ENCODE data around the gene GPR108.
"Not testable (repeated sequence)": the region's sequence is repeated elsewhere in the genome, so short reads cannot be mapped to it uniquely, and the experiment has no call there.

Gene GPR108

DNA sequence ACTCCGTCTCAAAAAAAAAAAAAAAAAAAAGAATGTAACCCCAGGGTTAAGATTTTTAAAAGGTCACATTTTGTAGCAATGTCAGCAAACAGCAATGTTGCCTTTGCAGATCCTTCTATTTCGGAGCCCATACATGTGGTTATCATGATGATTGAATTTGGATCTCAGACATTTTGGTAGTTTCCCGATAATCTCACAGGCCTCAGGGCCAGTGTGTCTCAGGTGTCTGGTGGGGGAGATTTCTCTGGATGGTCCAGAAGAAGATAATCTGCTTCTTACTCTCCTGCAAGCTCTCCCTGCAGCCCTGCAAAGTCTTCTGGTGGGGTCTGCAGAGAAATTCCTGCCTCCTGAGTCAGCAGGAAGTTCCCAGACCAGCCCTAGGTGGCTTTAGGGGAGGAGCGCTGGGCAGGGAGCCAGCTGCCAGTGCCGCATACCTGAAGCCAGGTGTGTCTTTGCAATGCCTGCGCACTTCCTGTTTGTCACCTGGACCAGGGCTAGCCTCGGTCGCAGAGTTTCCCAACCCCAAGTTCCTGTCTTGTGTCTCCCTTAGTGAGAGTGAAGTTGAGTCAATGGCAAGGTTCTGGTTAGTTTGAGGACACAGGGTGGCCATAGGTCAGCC lies 28.5 kb upstream of the GPR108 start:
- intact Hi-C loops (cut with DNase I), result no loop called here
- DNase-seq, result no peak

DNA sequence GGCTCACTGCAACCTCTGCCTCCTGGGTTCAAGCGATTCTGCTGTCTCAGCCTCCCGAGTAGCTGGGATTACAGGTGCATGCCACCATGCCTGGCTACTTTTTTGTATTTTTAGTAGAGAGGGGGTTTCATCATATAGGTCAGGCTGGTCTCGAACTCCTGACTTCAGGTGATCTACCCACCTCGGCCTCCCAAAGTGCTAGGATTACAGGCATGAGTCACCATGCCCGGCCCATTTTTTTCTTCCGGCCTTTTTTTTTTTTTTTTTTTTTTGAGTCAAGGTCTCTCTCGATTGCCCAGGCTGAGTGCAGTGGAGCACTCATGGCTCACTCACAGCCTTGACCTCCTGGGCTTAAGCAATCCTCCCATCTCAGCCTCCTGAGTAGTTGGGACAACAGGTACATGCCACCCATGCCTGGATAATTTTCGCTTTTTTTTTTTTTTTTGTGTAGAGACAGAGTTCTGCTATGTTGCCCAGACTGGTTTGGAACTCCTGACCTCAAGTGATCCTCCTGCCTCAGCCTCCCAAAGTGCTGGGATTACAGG lies 24.9 kb upstream of the GPR108 start:
- intact Hi-C loops (cut with DNase I); DNase-seq: not testable (repeated sequence)

DNA sequence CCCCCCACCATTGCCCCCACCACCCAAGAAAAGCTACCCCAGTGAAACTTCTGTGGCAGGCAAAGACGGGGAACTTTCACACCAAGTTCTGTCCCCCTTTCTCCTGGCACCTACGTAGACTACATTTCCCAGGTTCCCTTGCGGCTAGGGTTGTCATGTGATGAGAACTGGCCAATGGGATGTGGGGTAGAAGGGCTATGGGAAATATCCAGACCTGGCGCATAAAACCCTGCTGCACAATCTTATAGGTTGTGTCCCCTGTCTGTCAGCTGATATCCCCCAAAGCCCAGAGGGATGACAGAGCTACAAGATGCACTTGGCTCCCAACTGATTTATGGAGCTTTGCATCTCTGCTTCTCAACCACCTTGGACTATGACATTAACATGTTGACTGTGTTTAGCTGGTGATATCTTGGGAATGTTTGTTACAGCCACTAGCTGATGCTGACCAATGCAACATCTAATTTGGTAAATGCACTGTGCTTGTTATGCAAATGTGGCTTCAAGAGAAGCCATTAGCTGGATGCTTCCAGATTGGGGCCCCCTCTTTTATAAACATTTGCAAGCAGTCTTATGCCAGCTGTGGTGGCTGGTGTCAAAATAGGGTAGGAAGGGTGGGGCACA lies 23.8 kb upstream of the GPR108 start:
- DNase-seq, result no peak
- intact Hi-C loops (cut with DNase I), result no loop called here

GRCh38 chr19:6760606-6761005 lies 23.2 kb upstream of the GPR108 start:
- DNase-seq, result no peak
- intact Hi-C loops (cut with DNase I), result no loop called here

GRCh38 chr19:6754653-6755463 lies 17.5 kb upstream of the GPR108 start:
- DNase-seq, result no peak
- intact Hi-C loops (cut with DNase I), result loop anchor here (10.0 kb wide), 1 partner anchor 120 kb away; no protein-coding TSS in a partner anchor

DNA sequence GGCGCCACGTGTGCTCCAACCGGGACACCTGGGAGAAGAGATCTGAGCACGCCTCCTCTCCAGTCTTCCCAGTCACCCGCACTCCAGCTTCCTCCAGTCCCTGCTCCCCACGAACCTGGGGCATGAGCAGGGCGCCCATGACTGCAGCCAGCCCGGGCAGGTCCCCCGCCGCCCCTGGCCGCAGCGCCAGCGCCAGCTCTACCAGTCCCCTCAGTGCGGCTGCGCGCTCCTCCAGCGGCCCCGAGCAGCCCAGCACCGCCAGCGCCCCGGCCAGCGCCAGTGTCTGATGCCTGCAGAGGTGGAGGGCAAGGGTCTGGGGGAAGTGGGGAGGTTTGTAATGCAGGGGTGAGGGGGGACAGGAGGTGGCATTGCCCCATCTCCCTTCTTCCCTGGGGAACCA lies 16.8 kb upstream of the GPR108 start:
- intact Hi-C loops (cut with DNase I), result loop anchor here (10.0 kb wide), 1 partner anchor 119 kb away; no protein-coding TSS in a partner anchor
- DNase-seq, result no peak

DNA sequence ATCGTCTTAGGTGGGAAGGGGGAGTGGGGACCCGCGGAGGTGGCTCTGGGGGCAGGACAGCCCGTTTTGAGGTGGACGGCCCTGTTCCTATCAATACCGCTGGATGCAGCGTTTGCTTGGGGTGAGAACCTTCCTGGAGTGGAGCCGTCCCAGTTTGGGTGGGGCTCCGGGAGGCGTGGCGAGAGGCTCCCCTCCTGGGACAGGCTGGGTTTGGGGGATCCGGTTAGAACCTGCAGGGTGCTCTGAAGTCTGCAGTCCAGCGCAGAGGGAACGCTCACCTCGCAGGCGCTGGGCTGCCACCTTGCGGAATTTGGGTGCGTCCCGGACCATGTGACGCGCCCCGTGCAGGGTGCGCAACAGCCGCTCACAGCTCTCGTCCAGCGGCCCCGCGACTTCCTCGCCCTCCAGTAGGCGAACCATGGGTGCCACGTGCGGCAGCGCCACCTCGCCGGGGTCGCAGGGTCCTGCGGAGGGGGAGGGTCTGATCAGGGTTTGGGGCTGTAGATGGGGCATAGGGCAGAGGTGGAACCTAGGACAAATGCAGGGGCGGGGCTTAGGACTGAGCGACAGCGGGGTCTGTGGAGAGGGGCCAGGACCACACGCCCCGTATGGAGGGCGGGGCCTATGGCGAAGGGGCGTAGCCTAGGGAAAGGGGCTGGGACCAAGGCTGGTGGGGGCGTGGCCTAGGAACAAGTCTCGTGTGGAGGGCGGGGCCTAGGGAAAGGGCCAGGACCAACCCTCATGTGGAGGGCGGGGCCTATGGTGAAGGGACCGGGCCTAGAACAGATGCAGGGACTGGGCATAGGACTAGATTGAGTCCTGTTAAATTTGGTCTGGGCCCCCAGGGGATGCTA lies 16.0 kb upstream of the GPR108 start:
- DNase-seq, result peak in 22 of 42 donors; percentile 11 to 68 (median 44)
- intact Hi-C loops (cut with DNase I), result loop anchor here (10.0 kb wide), 1 partner anchor 119 kb away; no protein-coding TSS in a partner anchor

DNA sequence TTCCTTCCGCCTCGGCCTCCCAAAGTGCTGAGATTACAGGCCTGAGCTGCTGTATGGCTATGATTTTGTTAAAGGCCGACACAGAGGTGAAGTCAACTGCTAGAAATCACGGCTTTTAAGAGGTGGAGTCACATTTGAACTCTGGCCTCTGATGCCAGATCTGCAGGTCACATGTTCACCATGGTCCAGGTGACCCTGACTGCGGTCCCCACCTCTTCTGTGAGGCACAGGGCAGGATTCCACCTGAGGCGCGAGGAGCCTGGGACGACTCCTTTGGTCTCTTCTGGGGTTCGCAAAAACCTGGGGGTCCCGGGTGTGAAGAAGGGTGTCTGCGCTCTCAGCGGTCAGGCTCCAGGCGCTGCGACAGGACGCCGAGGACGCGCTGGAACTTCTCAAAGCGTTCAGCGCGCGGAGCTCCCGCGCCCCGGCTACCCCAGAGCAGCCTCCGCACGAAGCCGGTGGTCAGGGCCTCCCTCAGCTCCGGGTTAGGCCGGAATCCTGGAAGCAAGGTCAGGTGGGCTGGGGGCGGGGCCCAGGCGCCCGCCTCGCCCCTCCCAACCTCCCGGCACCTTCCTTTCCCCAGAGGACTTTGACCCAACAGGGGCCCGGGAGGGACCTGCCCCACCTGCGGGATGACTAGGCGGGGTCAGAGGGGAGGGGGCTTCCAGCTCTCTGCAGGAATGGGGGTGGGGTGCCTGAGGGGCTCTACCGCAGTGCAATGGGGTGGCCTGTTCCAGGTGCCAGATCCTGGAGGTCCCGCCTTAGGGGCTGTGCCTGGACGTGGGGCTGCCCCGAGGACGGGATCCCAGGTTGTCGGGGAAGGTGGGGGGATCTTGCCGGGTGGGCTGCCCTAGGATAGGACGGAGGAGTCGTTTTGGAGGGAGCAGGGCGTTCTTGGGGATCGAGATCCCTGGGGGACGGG lies 15.1 kb upstream of the GPR108 start:
- DNase-seq, result no peak
- intact Hi-C loops (cut with DNase I), result loop anchor here (10.0 kb wide), 1 partner anchor 118 kb away; no protein-coding TSS in a partner anchor

GRCh38 chr19:6751189-6751588 lies 13.8 kb upstream of the GPR108 start:
- intact Hi-C loops (cut with DNase I), result loop anchor here (10.0 kb wide), 1 partner anchor 116 kb away; no protein-coding TSS in a partner anchor

DNA sequence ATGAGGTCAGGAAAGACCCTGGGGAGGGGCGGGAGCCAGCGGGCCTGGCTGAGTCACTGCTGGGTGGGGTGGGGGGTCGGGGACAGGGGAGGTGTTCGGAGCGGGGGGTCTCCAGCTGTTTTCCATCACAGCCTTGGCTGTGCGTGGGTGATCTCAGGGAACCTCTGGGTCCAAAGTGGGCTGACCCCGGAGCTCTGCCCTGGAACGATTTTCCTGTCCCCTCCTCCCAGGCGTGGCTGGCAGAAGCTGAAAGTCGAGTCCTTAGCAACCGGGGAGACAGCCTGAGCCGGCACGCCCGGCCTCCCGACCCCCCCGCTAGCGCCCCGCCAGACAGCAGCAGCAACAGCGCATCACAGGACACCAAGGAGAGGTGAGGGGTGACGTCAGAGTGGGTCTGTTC lies 12.7 kb upstream of the GPR108 start:
- intact Hi-C loops (cut with DNase I), result loop anchor here (10.0 kb wide), 1 partner anchor 115 kb away; no protein-coding TSS in a partner anchor
- DNase-seq, result no peak

More at GRCh38 chr19:6751189-6751588, 13.8 kb upstream of the GPR108 start:
- DNase-seq, result no peak

GRCh38 chr19:6748543-6748942 lies 11.2 kb upstream of the GPR108 start:
- intact Hi-C loops (cut with DNase I); DNase-seq: not testable (repeated sequence)

DNA sequence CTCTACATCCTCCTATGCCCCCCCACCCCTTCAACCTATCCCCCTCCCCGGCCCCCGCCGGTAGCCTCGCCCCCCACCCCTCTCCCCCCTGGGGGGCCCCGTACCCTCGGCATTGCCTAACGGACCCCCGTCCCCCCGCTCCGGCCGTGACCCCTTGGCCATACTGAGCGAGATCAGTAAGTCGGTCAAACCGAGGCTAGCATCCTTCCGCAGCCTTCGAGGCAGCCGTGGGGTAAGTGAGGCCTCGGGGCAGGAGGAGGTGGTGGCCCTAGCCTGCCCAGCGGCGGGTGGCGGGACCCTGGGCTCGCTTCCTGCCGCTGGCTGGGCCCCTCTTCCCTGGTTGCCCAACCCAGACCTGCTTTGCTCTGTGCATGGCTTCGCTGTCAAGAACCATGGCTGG lies 8.6 kb upstream of the GPR108 start:
- intact Hi-C loops (cut with DNase I), result no loop called here
- DNase-seq, result no peak

DNA sequence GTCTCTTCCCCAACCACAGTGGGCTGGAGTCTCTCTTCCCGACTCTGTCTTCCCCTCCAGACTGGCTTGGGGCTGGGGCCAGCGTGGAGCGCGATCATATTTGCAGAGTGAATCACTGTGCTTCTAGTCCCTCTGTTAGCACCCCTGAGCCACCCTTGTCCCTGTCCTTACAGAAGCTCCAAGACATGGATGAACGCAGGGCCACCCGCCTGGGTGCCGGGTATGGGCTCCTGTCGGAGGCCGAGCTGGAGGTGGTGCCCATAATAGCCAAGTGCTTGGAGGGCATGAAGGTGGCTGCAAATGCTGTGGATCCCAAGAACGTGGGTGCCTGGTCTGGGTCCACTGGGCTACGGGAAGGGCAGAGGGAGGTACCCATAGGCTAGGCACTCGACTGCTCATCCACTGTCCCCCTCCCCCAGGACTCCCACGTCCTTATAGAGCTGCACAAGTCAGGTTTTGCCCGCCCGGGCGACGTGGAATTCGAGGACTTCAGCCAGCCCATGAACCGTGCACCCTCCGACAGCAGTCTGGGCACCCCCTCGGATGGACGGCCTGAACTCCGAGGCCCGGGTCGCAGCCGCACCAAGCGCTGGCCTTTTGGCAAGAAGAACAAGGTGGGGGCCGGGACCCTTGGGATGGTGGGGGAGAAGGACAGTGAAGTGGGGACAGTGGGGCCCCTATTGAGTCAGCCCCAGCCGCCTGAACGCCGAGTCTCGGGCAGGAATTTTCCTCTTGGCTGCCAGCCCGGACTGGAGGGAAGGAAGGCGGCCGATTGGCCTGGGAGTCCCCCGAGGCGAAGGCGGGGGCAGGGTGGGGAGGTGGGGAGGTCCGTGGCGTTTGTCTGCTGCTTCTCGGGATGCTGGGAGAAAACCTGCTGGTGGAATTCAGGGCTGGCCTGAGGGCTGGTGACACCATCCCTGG lies 7.3 kb upstream of the GPR108 start:
- intact Hi-C loops (cut with DNase I), result no loop called here
- peak in 39 of 42 donors; percentile 43 to 91 (median 75) for DNase-seq

- intact Hi-C loops (cut with DNase I), result no loop called here
- DNase-seq, result no peak
Observed at GRCh38 chr19:6743714-6744380, 6.5 kb upstream of the GPR108 start.

- intact Hi-C loops (cut with DNase I), result no loop called here
- DNase-seq, result no peak
Observed at GRCh38 chr19:6743066-6743465, 5.7 kb upstream of the GPR108 start.
